ENCODE results near the gene MED8.

MED8 gene

DNA sequence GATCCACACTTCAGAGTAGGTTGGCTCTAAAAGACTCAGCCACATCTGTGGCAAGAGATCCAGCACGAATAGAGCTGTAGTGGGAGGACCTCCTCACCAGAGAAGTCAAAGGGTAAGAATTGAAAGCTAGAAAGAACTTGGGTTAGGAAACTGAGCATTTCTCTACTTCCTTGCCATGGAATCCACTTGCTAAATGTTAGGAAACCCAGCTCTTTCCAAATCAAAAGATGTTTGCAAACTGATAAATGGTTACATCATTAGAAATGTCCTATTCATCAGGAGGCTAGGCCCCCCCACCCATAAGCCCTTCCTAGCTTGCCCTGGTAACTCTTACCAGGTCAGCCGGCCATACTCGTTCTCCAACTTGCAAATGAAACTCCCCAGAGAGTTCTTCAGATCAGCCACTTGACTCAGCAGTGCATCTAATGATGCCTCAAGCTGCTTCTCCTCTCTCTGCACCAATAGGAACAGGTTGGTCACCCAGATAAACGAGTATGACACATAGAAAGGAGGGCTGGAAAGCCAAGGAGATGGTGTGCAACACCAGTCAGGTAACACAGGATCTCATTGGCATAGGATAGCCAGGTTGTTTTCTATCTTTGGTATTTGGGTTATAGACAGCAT lies 1.5 kb downstream of the MED8 start:
- H3K27me3 ChIP-seq (replicated peaks in 2 of 5; ENCODE audit: control insufficient read depth in 4 of 5, insufficient read depth in 5 of 5, low read length in 4 of 5), result no peaks in the 10 kb centered on the region
- peak overlapping the region in 2 of 7 experiments; percentile 83 to 92 for H3K4me3 ChIP-seq (ENCODE audit: control insufficient read depth in 1 of 7, extremely low read depth in 1 of 7, insufficient read depth in 4 of 7, low read depth in 2 of 7, low read length in 6 of 7)
- POLR2A ChIA-PET, result interaction anchor here (1.0 to 2.0 kb wide), 3 partner anchors 9 to 27 kb away, joined by 3 to 5 read pairs (median 3); partner anchors contain the start of gene ELOVL1
- CTCF ChIA-PET, result interaction anchor here (0.8 to 1.6 kb wide), 7 partner anchors 9 to 55 kb away, joined by 3 to 6 read pairs (median 3); partner anchors contain the start of genes ELOVL1 and MPL
- H3K4me1 ChIP-seq (ENCODE audit: control extremely low read depth in 1 of 4, control insufficient read depth in 4 of 4, insufficient read depth in 4 of 4, low read length in 3 of 4), result peaks cover 13 to 21% (median 19%) of the 10 kb centered on the region in 4 experiments
- H3K27ac ChIP-seq (ENCODE audit: insufficient read depth in 1 of 2, low read depth in 1 of 2, low read length in 2 of 2, poor library complexity in 1 of 2, severe bottlenecking in 2 of 2), result no peak overlapping the region
- peaks cover 22 to 52% (median 34%) of the 10 kb centered on the region in 4 experiments for H3K36me3 ChIP-seq (ENCODE audit: control insufficient read depth in 4 of 4, insufficient read depth in 4 of 4, low read length in 3 of 4)
- DNase-seq, result no peak
- H3K9me3 ChIP-seq (ENCODE audit: control extremely low read depth in 1 of 5, control insufficient read depth in 4 of 5, insufficient read depth in 2 of 5, low read depth in 1 of 5, low read length in 4 of 5), result no peaks in the 10 kb centered on the region
- 92% methylated on average over 3 of the region's 4 CpGs for WGBS (ENCODE audit: insufficient coverage)

- no peak overlapping the region for H3K4me3 ChIP-seq (ENCODE audit: control insufficient read depth in 1 of 7, extremely low read depth in 1 of 7, insufficient read depth in 4 of 7, low read depth in 2 of 7, low read length in 6 of 7)
- POLR2A ChIA-PET, result no interaction called here
- H3K9me3 ChIP-seq (ENCODE audit: control extremely low read depth in 1 of 5, control insufficient read depth in 4 of 5, insufficient read depth in 2 of 5, low read depth in 1 of 5, low read length in 4 of 5), result no peaks in the 10 kb centered on the region
- H3K4me1 ChIP-seq (ENCODE audit: control extremely low read depth in 1 of 4, control insufficient read depth in 4 of 4, insufficient read depth in 4 of 4, low read length in 3 of 4), result peaks cover 15 to 28% (median 25%) of the 10 kb centered on the region in 4 experiments
- H3K27ac ChIP-seq (ENCODE audit: insufficient read depth in 1 of 2, low read depth in 1 of 2, low read length in 2 of 2, poor library complexity in 1 of 2, severe bottlenecking in 2 of 2), result no peak overlapping the region
- peaks cover 22 to 65% (median 40%) of the 10 kb centered on the region in 4 experiments for H3K36me3 ChIP-seq (ENCODE audit: control insufficient read depth in 4 of 4, insufficient read depth in 4 of 4, low read length in 3 of 4)
- DNase-seq, result no peak
- WGBS (ENCODE audit: insufficient coverage), result 94% methylated on average over 4 of the region's 6 CpGs
- CTCF ChIA-PET, result interaction anchor here (1.6 kb wide), 1 partner anchor 16 kb away, joined by 3 read pairs; no protein-coding TSS in a partner anchor
- no peaks in the 10 kb centered on the region for H3K27me3 ChIP-seq (replicated peaks in 2 of 5; ENCODE audit: control insufficient read depth in 4 of 5, insufficient read depth in 5 of 5, low read length in 4 of 5)
These were observed 2.9 kb downstream of the MED8 start for GRCh38 chr1:43386676-43387075.

- Histone ChIP-seq H3K9me3 (ENCODE audit: control extremely low read depth in 1 of 5, control insufficient read depth in 4 of 5, insufficient read depth in 2 of 5, low read depth in 1 of 5, low read length in 4 of 5) (no peaks in the 10 kb centered on the region), H3K36me3 (ENCODE audit: control insufficient read depth in 4 of 4, insufficient read depth in 4 of 4, low read length in 3 of 4) (peaks cover 22 to 65% (median 40%) of the 10 kb centered on the region in 4 experiments), H3K4me3 (ENCODE audit: control insufficient read depth in 1 of 7, extremely low read depth in 1 of 7, insufficient read depth in 4 of 7, low read depth in 2 of 7, low read length in 6 of 7) (no peak overlapping the region), H3K4me1 (ENCODE audit: control extremely low read depth in 1 of 4, control insufficient read depth in 4 of 4, insufficient read depth in 4 of 4, low read length in 3 of 4) (peaks cover 2 to 20% (median 10%) of the 10 kb centered on the region in 4 experiments), H3K27me3 (replicated peaks in 2 of 5; ENCODE audit: control insufficient read depth in 4 of 5, insufficient read depth in 5 of 5, low read length in 4 of 5) (no peaks in the 10 kb centered on the region), H3K27ac (ENCODE audit: insufficient read depth in 1 of 2, low read depth in 1 of 2, low read length in 2 of 2, poor library complexity in 1 of 2, severe bottlenecking in 2 of 2) (no peak overlapping the region)
- ChIA-PET POLR2A (no interaction called here), CTCF (interaction anchor here (1.3 to 3.5 kb wide), 6 partner anchors 15 to 157 kb away, joined by 3 to 20 read pairs (median 5); no protein-coding TSS in a partner anchor)
- WGBS (ENCODE audit: insufficient coverage), result 100% methylated on average over 2 of the region's 2 CpGs
- DNase-seq, result peak in 1 of 3 donors; percentile 28
These were observed 6.2 kb downstream of the MED8 start for GRCh38 chr1:43383449-43383848.

- no peak overlapping the region for H3K4me3 ChIP-seq (ENCODE audit: control insufficient read depth in 1 of 7, extremely low read depth in 1 of 7, insufficient read depth in 4 of 7, low read depth in 2 of 7, low read length in 6 of 7)
- no peak for DNase-seq
- peaks cover 19 to 54% (median 39%) of the 10 kb centered on the region in 4 experiments for H3K36me3 ChIP-seq (ENCODE audit: control insufficient read depth in 4 of 4, insufficient read depth in 4 of 4, low read length in 3 of 4)
- ChIA-PET CTCF (interaction anchor here (0.7 to 3.5 kb wide), 8 partner anchors 9 to 589 kb away, joined by 3 to 20 read pairs (median 3); no protein-coding TSS in a partner anchor), POLR2A (interaction anchor here (0.5 kb wide), 1 partner anchor 543 kb away, joined by 3 read pairs; no protein-coding TSS in a partner anchor)
- H3K4me1 ChIP-seq (ENCODE audit: control extremely low read depth in 1 of 4, control insufficient read depth in 4 of 4, insufficient read depth in 4 of 4, low read length in 3 of 4), result peaks cover 2 to 16% (median 7%) of the 10 kb centered on the region in 4 experiments
- no peaks in the 10 kb centered on the region for H3K9me3 ChIP-seq (ENCODE audit: control extremely low read depth in 1 of 5, control insufficient read depth in 4 of 5, insufficient read depth in 2 of 5, low read depth in 1 of 5, low read length in 4 of 5)
- H3K27me3 ChIP-seq (replicated peaks in 2 of 5; ENCODE audit: control insufficient read depth in 4 of 5, insufficient read depth in 5 of 5, low read length in 4 of 5), result no peaks in the 10 kb centered on the region
- no peak overlapping the region for H3K27ac ChIP-seq (ENCODE audit: insufficient read depth in 1 of 2, low read depth in 1 of 2, low read length in 2 of 2, poor library complexity in 1 of 2, severe bottlenecking in 2 of 2)
- 90% methylated on average over 5 of the region's 6 CpGs for WGBS (ENCODE audit: insufficient coverage)
These were observed 7.4 kb downstream of the MED8 start for GRCh38 chr1:43382027-43382779.

GRCh38 chr1:43381612-43382011 lies 8.0 kb downstream of the MED8 start:
- H3K27ac ChIP-seq (ENCODE audit: insufficient read depth in 1 of 2, low read depth in 1 of 2, low read length in 2 of 2, poor library complexity in 1 of 2, severe bottlenecking in 2 of 2), result no peak overlapping the region

GRCh38 chr1:43379476-43379875 lies 10.1 kb downstream of the MED8 start:
- POLR2A ChIA-PET, result no interaction called here

More at GRCh38 chr1:43381612-43382011, 8.0 kb downstream of the MED8 start:
- POLR2A ChIA-PET, result interaction anchor here (0.5 kb wide), 1 partner anchor 543 kb away, joined by 3 read pairs; no protein-coding TSS in a partner anchor
- CTCF ChIA-PET, result interaction anchor here (0.7 to 3.5 kb wide), 6 partner anchors 9 to 588 kb away, joined by 3 to 20 read pairs (median 3); no protein-coding TSS in a partner anchor
- H3K9me3 ChIP-seq (ENCODE audit: control extremely low read depth in 1 of 5, control insufficient read depth in 4 of 5, insufficient read depth in 2 of 5, low read depth in 1 of 5, low read length in 4 of 5), result no peaks in the 10 kb centered on the region
- peaks cover 13 to 49% (median 35%) of the 10 kb centered on the region in 4 experiments for H3K36me3 ChIP-seq (ENCODE audit: control insufficient read depth in 4 of 4, insufficient read depth in 4 of 4, low read length in 3 of 4)
- H3K4me1 ChIP-seq (ENCODE audit: control extremely low read depth in 1 of 4, control insufficient read depth in 4 of 4, insufficient read depth in 4 of 4, low read length in 3 of 4), result peaks cover 2 to 16% (median 7%) of the 10 kb centered on the region in 4 experiments
- 54% methylated on average over 3 of the region's 3 CpGs for WGBS (ENCODE audit: insufficient coverage)
- H3K4me3 ChIP-seq (ENCODE audit: control insufficient read depth in 1 of 7, extremely low read depth in 1 of 7, insufficient read depth in 4 of 7, low read depth in 2 of 7, low read length in 6 of 7), result no peak overlapping the region
- peak; percentile 17 to 50 (median 49) for DNase-seq
- H3K27me3 ChIP-seq (replicated peaks in 2 of 5; ENCODE audit: control insufficient read depth in 4 of 5, insufficient read depth in 5 of 5, low read length in 4 of 5), result no peaks in the 10 kb centered on the region

More at GRCh38 chr1:43379476-43379875, 10.1 kb downstream of the MED8 start:
- Histone ChIP-seq H3K27me3 (replicated peaks in 2 of 5; ENCODE audit: control insufficient read depth in 4 of 5, insufficient read depth in 5 of 5, low read length in 4 of 5) (no peaks in the 10 kb centered on the region), H3K4me3 (ENCODE audit: control insufficient read depth in 1 of 7, extremely low read depth in 1 of 7, insufficient read depth in 4 of 7, low read depth in 2 of 7, low read length in 6 of 7) (no peak overlapping the region), H3K27ac (ENCODE audit: insufficient read depth in 1 of 2, low read depth in 1 of 2, low read length in 2 of 2, poor library complexity in 1 of 2, severe bottlenecking in 2 of 2) (no peak overlapping the region), H3K9me3 (ENCODE audit: control extremely low read depth in 1 of 5, control insufficient read depth in 4 of 5, insufficient read depth in 2 of 5, low read depth in 1 of 5, low read length in 4 of 5) (no peaks in the 10 kb centered on the region), H3K4me1 (ENCODE audit: control extremely low read depth in 1 of 4, control insufficient read depth in 4 of 4, insufficient read depth in 4 of 4, low read length in 3 of 4) (peaks cover 2 to 16% (median 7%) of the 10 kb centered on the region in 4 experiments), H3K36me3 (ENCODE audit: control insufficient read depth in 4 of 4, insufficient read depth in 4 of 4, low read length in 3 of 4) (peaks cover 0 to 28% (median 17%) of the 10 kb centered on the region in 4 experiments)
- 100% methylated on average over 1 of the region's 1 CpG for WGBS (ENCODE audit: insufficient coverage)
- CTCF ChIA-PET, result no interaction called here
- DNase-seq, result no peak
